Lower lobe of right lung (tissue), 2 donors: ENCODE measurements around the gene SCN4B. TPM values are rescaled to one million over a fixed set of nuclear protein-coding genes. Genes with fewer than 3 reads are reported as not detected.

Experiments used
- ATAC-seq, 2 donors: fragments of 200-7000 bp; cut with Tn5 transposase; one replicate each; pipeline ENCODE4 v1.9.1; 2020 to 2022; ENCODE audit warnings: mild to moderate bottlenecking in 2 of 2, moderate library complexity in 2 of 2
- DNase-seq: peaks from one replicate; pipeline ENCODE4 v3.0.0-alpha.2; 2020
- H3K27ac ChIP-seq: fragments of 200-600 bp; one replicate; pipeline ENCODE4 v1.8.0; 2022
- H3K27me3 ChIP-seq: fragments of 200-600 bp; one replicate; pipeline ENCODE4 v1.8.0; 2022; ENCODE audit warnings: low read depth
- H3K36me3 ChIP-seq: fragments of 200-600 bp; one replicate; pipeline ENCODE4 v1.8.0; 2022; ENCODE audit warnings: mild to moderate bottlenecking
- H3K4me1 ChIP-seq: fragments of 200-600 bp; one replicate; pipeline ENCODE4 v1.8.0; 2022
- H3K4me3 ChIP-seq: fragments of 200-600 bp; one replicate; pipeline ENCODE4 v1.8.0; 2022; ENCODE audit warnings: mild to moderate bottlenecking
- H3K9me3 ChIP-seq: fragments of 200-600 bp; one replicate; pipeline ENCODE4 v1.8.0; 2022
- intact Hi-C: fragments of 100-400 bp; cut with DNase I; formaldehyde crosslinking; loops from one replicate; pipeline ENCODE4 v1.11.0; 2022
- total RNA-seq: library from RNA; stranded (reverse); fragmentation: NEBNext Ultra II Directional; extraction: Animal tissue kit (Norgen Biotek cat#: 25700); gene quantifications from one replicate; pipeline ENCODE4 v1.2.1, GENCODE V29; 2021
- TF ChIP-seq, protein P1 (sequence below): fragments of 200-600 bp; IDR thresholded peaks from one replicate; pipeline ENCODE4 v1.8.0; 2022; ENCODE audit warnings: antibody characterized with exemption, mild to moderate bottlenecking
- donor health status: DM: no; HTN: yes; CAD: no; lungs with severe emphysema.

The SCN4B gene
- total RNA-seq, 1 donor from 2014 or later = 6.0 TPM

DNA sequence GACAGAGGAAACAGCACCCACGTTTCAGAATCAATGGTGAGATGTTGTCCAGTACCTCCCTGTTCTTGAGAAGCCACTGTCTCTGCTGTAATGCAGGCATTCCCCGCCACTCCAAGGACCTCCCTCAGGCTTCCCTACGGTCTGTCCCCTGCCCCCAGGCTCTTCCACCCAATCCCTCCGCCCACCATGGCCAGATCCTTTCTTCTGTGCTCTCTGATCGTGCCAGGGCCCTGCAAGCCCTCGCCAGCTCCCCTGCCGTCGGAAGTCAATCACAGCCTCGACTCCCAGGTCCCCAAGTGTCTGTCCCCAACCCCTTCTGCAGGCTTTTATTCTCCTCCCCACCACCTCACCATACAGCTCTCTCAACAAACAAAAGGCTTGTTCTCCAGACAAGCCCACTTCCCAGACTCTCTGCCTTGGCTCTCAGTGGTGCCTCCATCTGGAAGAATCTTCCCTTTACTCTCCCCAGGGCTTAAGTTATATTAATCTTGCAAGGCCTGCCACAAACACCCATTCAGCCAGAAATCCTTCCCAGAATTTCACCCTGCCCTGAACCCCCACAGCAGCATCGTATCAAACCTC lies 13.7 kb downstream of the SCN4B start:
- Histone ChIP-seq H3K27ac (no peak overlapping the region), H3K36me3 (peaks cover 5% of the 10 kb centered on the region), H3K27me3 (peaks cover 19% of the 10 kb centered on the region), H3K9me3 (no peaks in the 10 kb centered on the region), H3K4me1 (no peaks in the 10 kb centered on the region), H3K4me3 (no peak overlapping the region)
- DNase-seq (no peak), ATAC-seq (no peak)
- intact Hi-C loops = no loop called here
- TF ChIP-seq, protein P1, sequence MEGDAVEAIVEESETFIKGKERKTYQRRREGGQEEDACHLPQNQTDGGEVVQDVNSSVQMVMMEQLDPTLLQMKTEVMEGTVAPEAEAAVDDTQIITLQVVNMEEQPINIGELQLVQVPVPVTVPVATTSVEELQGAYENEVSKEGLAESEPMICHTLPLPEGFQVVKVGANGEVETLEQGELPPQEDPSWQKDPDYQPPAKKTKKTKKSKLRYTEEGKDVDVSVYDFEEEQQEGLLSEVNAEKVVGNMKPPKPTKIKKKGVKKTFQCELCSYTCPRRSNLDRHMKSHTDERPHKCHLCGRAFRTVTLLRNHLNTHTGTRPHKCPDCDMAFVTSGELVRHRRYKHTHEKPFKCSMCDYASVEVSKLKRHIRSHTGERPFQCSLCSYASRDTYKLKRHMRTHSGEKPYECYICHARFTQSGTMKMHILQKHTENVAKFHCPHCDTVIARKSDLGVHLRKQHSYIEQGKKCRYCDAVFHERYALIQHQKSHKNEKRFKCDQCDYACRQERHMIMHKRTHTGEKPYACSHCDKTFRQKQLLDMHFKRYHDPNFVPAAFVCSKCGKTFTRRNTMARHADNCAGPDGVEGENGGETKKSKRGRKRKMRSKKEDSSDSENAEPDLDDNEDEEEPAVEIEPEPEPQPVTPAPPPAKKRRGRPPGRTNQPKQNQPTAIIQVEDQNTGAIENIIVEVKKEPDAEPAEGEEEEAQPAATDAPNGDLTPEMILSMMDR = no peak

- Histone ChIP-seq H3K4me3 (no peak overlapping the region), H3K27ac (no peak overlapping the region), H3K27me3 (peaks cover 5% of the 10 kb centered on the region), H3K36me3 (peaks cover 5% of the 10 kb centered on the region), H3K4me1 (no peaks in the 10 kb centered on the region), H3K9me3 (no peaks in the 10 kb centered on the region)
- no peak for ATAC-seq
- no peak for DNase-seq
- TF ChIP-seq, protein P1 = no peak
- intact Hi-C loops = no loop called here
Measured at GRCh38 chr11:118136801-118137200, 15.8 kb downstream of the SCN4B start.

DNA sequence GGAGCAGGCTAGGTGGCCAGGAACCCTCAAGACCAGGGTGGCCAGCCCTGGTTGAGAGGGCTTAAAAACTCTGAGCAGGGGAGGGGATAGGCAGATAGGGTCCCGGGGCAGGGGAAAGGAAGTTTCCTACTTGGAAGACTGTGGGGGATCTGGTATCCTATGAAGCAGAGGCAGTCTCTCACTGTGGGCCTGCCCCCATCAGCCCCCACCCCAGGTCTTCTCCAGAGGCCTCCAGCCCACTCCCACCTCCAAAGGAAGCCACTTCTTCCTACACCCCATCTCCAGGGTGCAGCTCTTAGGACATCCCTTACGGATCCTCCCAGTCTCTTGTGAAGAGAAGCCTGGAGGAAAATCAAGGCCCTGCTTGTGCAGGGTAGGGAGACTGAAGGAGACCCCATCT lies 16.3 kb downstream of the SCN4B start:
- DNase-seq = no peak
- no peak for ATAC-seq
- H3K36me3 ChIP-seq = peaks cover 5% of the 10 kb centered on the region
- TF ChIP-seq, protein P1 = no peak
- H3K4me1 ChIP-seq = no peaks in the 10 kb centered on the region
- H3K27me3 ChIP-seq = peaks cover 5% of the 10 kb centered on the region
- H3K4me3 ChIP-seq = no peak overlapping the region
- no peak overlapping the region for H3K27ac ChIP-seq
- no peaks in the 10 kb centered on the region for H3K9me3 ChIP-seq
- intact Hi-C loops = no loop called here

DNA sequence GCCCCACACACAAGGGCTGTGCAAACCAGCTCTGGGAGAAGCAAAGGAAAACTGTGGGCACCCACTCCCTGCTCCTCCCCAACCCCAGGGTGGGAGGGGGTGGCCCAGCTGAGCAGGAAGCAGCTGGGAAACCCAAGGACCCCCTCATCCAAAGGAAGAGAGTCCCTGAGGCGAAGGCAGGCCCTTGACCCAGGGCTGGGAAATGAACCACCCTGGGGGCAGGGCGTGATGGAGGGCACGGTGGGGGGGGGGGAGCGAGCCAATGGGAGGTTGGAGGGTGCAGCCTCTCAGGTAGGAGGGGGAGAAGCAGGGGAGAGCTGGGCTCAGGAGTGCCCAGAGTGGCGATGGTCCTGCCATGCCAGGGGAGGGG lies 16.8 kb downstream of the SCN4B start:
- no peak for DNase-seq
- no peak overlapping the region for H3K27ac ChIP-seq
- intact Hi-C loops = no loop called here
- H3K4me1 ChIP-seq = no peaks in the 10 kb centered on the region
- TF ChIP-seq, protein P1 = no peak
- no peaks in the 10 kb centered on the region for H3K9me3 ChIP-seq
- H3K36me3 ChIP-seq = peaks cover 5% of the 10 kb centered on the region
- ATAC-seq = no peak
- H3K4me3 ChIP-seq = no peak overlapping the region
- H3K27me3 ChIP-seq = no peaks in the 10 kb centered on the region

DNA sequence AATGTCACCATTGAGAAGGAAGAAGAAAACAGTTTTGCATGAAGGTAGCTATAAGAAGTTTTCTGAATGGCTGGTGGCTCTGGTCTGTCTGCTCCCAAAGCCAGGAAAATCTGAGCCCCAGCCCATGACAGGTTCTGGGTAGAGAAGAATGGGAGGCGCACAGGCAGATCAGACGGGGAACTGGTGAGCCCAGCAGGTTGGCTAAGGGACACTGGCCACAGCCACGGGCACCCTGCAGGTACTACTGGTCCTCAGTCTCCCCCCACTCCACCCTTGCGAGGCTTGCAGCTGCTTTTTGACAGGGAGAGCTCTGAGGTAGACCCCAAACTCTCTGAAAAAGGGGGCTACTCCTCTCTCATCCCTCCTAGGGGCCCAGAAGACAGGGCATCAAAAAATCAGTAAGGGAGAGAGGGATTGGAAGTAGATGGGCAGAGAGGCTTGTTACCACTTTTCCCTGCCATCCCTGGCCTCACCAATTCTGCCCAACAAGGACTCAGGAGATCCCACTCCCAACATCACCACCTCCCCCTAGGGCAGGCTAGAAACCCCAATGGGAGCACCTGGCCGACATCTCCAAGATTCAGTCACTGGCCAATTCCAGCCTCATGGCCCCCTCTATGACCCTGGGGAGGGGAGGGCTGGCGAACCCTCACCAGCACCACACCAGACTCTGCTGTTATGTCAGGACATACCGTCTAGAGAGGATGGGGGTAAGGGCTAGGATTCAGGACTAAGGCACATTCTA lies 17.4 kb downstream of the SCN4B start:
- DNase-seq (no peak), ATAC-seq (no peak)
- no peaks in the 10 kb centered on the region for H3K27me3 ChIP-seq
- intact Hi-C loops = no loop called here
- H3K4me3 ChIP-seq = no peak overlapping the region
- no peaks in the 10 kb centered on the region for H3K4me1 ChIP-seq
- peaks cover 5% of the 10 kb centered on the region for H3K36me3 ChIP-seq
- no peak overlapping the region for H3K27ac ChIP-seq
- TF ChIP-seq, protein P1 = no peak
- no peaks in the 10 kb centered on the region for H3K9me3 ChIP-seq
